ENCODE data around the gene PADI2.
A peak's percentile ranks its signal among the peaks of the same experiment; 100 is the strongest.

The PADI2 gene

GRCh38 chr1:17078991-17079868 is 40.0 kb downstream of the PADI2 start:
- Histone ChIP-seq H3K36me3 (ENCODE audit: control insufficient read depth, insufficient read depth, low read length, severe bottlenecking) (no peaks in the 10 kb centered on the region), H3K9ac (ENCODE audit: low read length) (no peak overlapping the region), H3K9me3 (ENCODE audit: control insufficient read depth, low read length) (peaks cover 4% of the 10 kb centered on the region), H3K27me3 (replicated peaks; ENCODE audit: control insufficient read depth, insufficient read depth, low read length) (peaks cover 37% of the 10 kb centered on the region), H3K4me3 (ENCODE audit: low read length) (no peak overlapping the region), H3K4me1 (ENCODE audit: control insufficient read depth, insufficient read depth, low read length) (no peaks in the 10 kb centered on the region)
- no peak for DNase-seq (ENCODE audit: low read depth)

DNA sequence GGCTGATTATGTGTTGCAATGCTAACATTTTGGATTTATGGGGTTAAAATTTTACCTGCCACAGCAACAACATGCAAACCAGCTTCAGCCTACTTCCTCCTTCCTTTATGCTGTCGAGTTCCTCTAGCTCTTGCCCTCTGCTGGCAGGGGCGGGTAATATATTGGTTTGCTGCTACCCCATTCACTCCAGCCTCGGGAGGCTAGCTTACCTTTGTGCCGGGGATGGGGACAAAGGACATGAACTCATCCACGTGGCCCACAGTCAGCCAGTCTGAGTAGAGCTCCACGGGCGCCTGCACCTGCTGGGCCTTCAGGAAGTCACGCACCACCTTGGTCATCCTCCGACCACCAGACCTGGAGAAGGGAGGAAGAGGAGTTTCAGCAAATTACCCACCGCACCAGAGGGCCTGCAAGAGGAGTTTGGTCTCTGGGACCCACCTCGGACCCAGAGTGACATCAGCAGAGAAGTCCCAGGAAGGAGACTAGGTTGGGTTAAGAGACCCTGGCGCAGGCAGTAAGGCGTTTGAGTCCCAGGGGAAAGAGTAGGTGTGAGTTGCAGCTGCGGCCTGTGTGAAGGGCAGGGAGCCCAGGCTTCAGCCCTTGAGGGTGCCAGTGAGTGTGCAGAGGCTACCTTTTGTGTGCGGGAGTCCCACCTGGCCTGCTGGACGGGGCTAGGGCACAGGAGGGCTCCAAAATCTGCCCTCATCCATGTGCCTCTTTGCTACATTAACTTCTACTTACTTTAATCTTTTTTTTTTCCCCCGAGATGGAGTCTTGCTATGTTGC is 43.6 kb downstream of the PADI2 start:
- H3K36me3 ChIP-seq (ENCODE audit: control insufficient read depth, insufficient read depth, low read length, severe bottlenecking) = no peaks in the 10 kb centered on the region
- no peak overlapping the region for H3K4me3 ChIP-seq (ENCODE audit: low read length)
- peaks cover 4% of the 10 kb centered on the region for H3K9me3 ChIP-seq (ENCODE audit: control insufficient read depth, low read length)
- no peak overlapping the region for H3K9ac ChIP-seq (ENCODE audit: low read length)
- no peaks in the 10 kb centered on the region for H3K4me1 ChIP-seq (ENCODE audit: control insufficient read depth, insufficient read depth, low read length)
- peak; percentile 7 for DNase-seq (ENCODE audit: low read depth)
- H3K27me3 ChIP-seq (replicated peaks; ENCODE audit: control insufficient read depth, insufficient read depth, low read length) = peaks cover 46% of the 10 kb centered on the region

DNA sequence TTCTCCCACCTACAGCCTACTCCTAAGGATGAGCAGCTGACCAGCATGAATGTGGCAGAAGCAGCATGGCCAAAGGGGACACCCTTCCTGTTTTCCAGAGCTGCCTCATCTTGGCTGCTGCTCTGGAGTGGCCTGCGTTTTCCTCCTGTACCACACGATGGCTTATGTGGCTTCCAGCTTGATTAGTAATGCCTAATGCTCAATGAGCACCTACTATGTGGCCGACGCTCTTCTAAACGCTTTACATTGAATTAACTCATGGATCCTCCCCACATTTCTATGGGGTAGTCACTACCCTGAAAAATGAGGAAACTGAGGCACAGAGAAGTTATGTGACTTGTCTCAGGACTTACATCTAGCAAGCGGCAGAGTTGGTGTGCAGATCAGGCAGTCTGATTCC is 47.5 kb downstream of the PADI2 start:
- no peak for DNase-seq (ENCODE audit: low read depth)
- H3K4me3 ChIP-seq (ENCODE audit: low read length) = no peak overlapping the region
- H3K4me1 ChIP-seq (ENCODE audit: control insufficient read depth, insufficient read depth, low read length) = no peaks in the 10 kb centered on the region
- H3K27me3 ChIP-seq (replicated peaks; ENCODE audit: control insufficient read depth, insufficient read depth, low read length) = peaks cover 68% of the 10 kb centered on the region
- no peaks in the 10 kb centered on the region for H3K9me3 ChIP-seq (ENCODE audit: control insufficient read depth, low read length)
- no peak overlapping the region for H3K9ac ChIP-seq (ENCODE audit: low read length)
- H3K36me3 ChIP-seq (ENCODE audit: control insufficient read depth, insufficient read depth, low read length, severe bottlenecking) = no peaks in the 10 kb centered on the region

DNA sequence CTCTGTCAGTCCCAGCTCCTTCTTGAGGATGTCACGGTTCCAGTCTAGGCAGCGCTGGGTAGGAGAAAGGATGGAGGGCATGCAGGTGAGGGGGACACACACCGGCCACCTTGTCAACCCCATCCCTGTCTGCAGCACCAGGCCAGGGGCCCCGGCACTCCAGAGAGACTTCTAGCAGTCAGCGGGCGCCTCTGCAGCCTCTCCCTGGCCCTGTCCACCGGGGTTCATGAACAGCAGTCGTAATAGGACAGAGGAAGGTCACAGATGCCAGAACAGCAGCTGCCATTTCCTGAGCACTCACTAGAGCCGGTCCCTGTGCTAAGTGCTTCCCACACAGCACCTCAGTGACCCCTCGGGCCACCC is 49.1 kb downstream of the PADI2 start:
- Histone ChIP-seq H3K4me1 (ENCODE audit: control insufficient read depth, insufficient read depth, low read length) (no peaks in the 10 kb centered on the region), H3K27me3 (replicated peaks; ENCODE audit: control insufficient read depth, insufficient read depth, low read length) (peaks cover 66% of the 10 kb centered on the region), H3K4me3 (ENCODE audit: low read length) (no peak overlapping the region), H3K9me3 (ENCODE audit: control insufficient read depth, low read length) (peaks cover 6% of the 10 kb centered on the region), H3K36me3 (ENCODE audit: control insufficient read depth, insufficient read depth, low read length, severe bottlenecking) (no peaks in the 10 kb centered on the region), H3K9ac (ENCODE audit: low read length) (no peak overlapping the region)
- DNase-seq (ENCODE audit: low read depth) = no peak

DNA sequence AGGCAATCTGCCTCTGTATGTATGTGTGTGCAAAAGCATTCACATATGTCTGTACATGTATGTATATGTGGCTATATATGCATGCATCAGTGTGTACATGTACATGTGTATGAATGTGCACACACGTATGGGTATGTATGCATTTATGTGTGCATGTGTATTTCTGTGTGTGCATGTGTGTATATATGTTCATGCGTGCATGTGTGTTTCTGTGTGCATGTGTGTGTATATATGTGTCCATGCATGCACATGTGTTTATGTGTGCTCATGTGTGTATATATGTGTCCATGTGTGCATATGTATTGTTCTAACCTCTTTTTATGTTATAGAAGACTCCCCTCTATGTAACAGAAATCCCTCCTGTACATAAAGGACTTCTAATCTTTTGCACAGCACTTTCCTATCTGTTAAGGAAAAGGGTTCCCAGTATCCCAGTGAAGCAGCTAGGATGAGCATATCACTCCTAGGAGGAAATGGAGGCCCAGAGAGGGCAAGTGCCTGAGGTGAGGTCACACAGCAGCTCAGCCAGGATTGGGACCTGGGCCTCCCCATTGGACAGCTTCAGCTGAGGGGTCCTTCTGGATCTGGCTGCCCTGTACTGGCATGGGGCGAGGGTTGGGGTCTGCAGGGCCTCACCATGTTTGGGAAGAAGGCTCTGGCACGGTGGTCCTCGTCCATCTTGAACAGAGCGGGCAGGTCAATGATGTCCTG is 49.6 kb downstream of the PADI2 start:
- H3K4me1 ChIP-seq (ENCODE audit: control insufficient read depth, insufficient read depth, low read length) = no peaks in the 10 kb centered on the region
- no peak for DNase-seq (ENCODE audit: low read depth)

GRCh38 chr1:17068789-17069188 is 50.5 kb downstream of the PADI2 start:
- H3K9ac ChIP-seq (ENCODE audit: low read length) = no peak overlapping the region
- peaks cover 2% of the 10 kb centered on the region for H3K4me1 ChIP-seq (ENCODE audit: control insufficient read depth, insufficient read depth, low read length)
- peaks cover 59% of the 10 kb centered on the region for H3K27me3 ChIP-seq (replicated peaks; ENCODE audit: control insufficient read depth, insufficient read depth, low read length)
- H3K4me3 ChIP-seq (ENCODE audit: low read length) = no peak overlapping the region
- no peak for DNase-seq (ENCODE audit: low read depth)
- H3K36me3 ChIP-seq (ENCODE audit: control insufficient read depth, insufficient read depth, low read length, severe bottlenecking) = no peaks in the 10 kb centered on the region
- H3K9me3 ChIP-seq (ENCODE audit: control insufficient read depth, low read length) = peaks cover 11% of the 10 kb centered on the region

More for the DNA sequence above, 49.6 kb downstream of the PADI2 start:
- Histone ChIP-seq H3K36me3 (ENCODE audit: control insufficient read depth, insufficient read depth, low read length, severe bottlenecking) (no peaks in the 10 kb centered on the region), H3K9ac (ENCODE audit: low read length) (no peak overlapping the region), H3K27me3 (replicated peaks; ENCODE audit: control insufficient read depth, insufficient read depth, low read length) (peaks cover 61% of the 10 kb centered on the region), H3K4me3 (ENCODE audit: low read length) (no peak overlapping the region), H3K9me3 (ENCODE audit: control insufficient read depth, low read length) (peaks cover 11% of the 10 kb centered on the region)

- Histone ChIP-seq H3K9me3 (ENCODE audit: control insufficient read depth, low read length) (peaks cover 11% of the 10 kb centered on the region), H3K4me3 (ENCODE audit: low read length) (no peak overlapping the region), H3K9ac (ENCODE audit: low read length) (no peak overlapping the region), H3K4me1 (ENCODE audit: control insufficient read depth, insufficient read depth, low read length) (peaks cover 6% of the 10 kb centered on the region), H3K27me3 (replicated peaks; ENCODE audit: control insufficient read depth, insufficient read depth, low read length) (peaks cover 54% of the 10 kb centered on the region), H3K36me3 (ENCODE audit: control insufficient read depth, insufficient read depth, low read length, severe bottlenecking) (no peaks in the 10 kb centered on the region)
- DNase-seq (ENCODE audit: low read depth) = no peak
Observed at GRCh38 chr1:17067465-17068240, 51.6 kb downstream of the PADI2 start.

DNA sequence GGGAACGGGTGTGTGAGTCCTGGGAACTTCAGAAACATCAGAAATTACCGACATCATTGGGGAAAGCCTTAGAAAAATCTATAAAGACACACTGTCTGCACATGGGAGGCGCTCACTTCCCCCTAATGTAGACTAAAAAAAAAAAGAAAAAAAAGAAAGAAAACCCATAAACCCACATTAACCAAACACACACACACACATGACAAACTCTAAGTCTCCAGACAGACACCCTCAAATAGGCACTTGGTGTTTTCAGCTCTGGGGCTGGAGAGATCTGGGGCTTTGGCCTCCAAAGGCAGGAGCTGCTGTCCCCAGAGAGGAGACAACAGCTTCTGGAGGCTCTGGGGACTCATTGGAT is 52.2 kb downstream of the PADI2 start:
- peaks cover 6% of the 10 kb centered on the region for H3K4me1 ChIP-seq (ENCODE audit: control insufficient read depth, insufficient read depth, low read length)
- peaks cover 49% of the 10 kb centered on the region for H3K27me3 ChIP-seq (replicated peaks; ENCODE audit: control insufficient read depth, insufficient read depth, low read length)
- H3K9ac ChIP-seq (ENCODE audit: low read length) = no peak overlapping the region
- DNase-seq (ENCODE audit: low read depth) = no peak
- no peak overlapping the region for H3K4me3 ChIP-seq (ENCODE audit: low read length)
- peaks cover 11% of the 10 kb centered on the region for H3K9me3 ChIP-seq (ENCODE audit: control insufficient read depth, low read length)
- H3K36me3 ChIP-seq (ENCODE audit: control insufficient read depth, insufficient read depth, low read length, severe bottlenecking) = no peaks in the 10 kb centered on the region

DNA sequence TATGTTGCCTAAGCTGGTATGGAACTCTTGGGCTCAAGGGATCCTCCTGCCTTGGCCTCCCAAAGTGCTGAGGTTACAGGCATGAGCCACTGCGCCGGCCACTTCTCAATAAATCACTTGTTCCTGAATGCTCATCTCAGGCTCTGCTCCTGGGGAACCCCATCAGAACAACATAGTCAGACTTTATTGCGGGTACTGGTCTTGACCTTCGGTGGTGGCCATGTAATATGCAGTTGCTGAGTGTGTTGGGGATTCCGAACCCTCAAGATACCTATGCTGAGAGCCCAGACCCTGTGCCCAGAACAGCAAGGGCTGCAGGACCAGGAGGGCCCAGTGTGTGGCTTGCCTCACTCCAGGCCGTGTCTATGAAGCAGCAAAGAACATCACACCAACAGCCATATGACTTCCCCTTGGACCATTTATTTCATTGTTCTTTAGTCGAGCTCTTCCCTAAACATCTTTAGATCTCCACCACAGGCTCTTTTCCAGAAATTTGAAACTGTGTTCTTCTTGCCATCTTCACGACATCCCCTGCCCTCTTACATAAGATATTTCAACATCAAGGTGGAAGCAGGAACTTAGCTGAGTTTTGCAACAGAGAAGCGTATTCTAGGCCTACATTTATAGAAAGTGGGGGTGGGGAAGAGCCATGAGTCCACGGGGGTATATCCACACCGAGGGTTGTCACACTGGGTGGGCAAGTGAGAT is 52.7 kb downstream of the PADI2 start:
- Histone ChIP-seq H3K36me3 (ENCODE audit: control insufficient read depth, insufficient read depth, low read length, severe bottlenecking) (no peaks in the 10 kb centered on the region), H3K4me3 (ENCODE audit: low read length) (no peak overlapping the region), H3K9me3 (ENCODE audit: control insufficient read depth, low read length) (peaks cover 11% of the 10 kb centered on the region), H3K27me3 (replicated peaks; ENCODE audit: control insufficient read depth, insufficient read depth, low read length) (peaks cover 43% of the 10 kb centered on the region), H3K4me1 (ENCODE audit: control insufficient read depth, insufficient read depth, low read length) (peaks cover 6% of the 10 kb centered on the region), H3K9ac (ENCODE audit: low read length) (no peak overlapping the region)
- no peak for DNase-seq (ENCODE audit: low read depth)

GRCh38 chr1:17065666-17066065 is 53.6 kb downstream of the PADI2 start:
- DNase-seq (ENCODE audit: low read depth) = no peak
- peaks cover 38% of the 10 kb centered on the region for H3K27me3 ChIP-seq (replicated peaks; ENCODE audit: control insufficient read depth, insufficient read depth, low read length)
- no peaks in the 10 kb centered on the region for H3K36me3 ChIP-seq (ENCODE audit: control insufficient read depth, insufficient read depth, low read length, severe bottlenecking)
- H3K9ac ChIP-seq (ENCODE audit: low read length) = no peak overlapping the region
- H3K4me1 ChIP-seq (ENCODE audit: control insufficient read depth, insufficient read depth, low read length) = peaks cover 8% of the 10 kb centered on the region
- H3K9me3 ChIP-seq (ENCODE audit: control insufficient read depth, low read length) = peaks cover 11% of the 10 kb centered on the region
- no peak overlapping the region for H3K4me3 ChIP-seq (ENCODE audit: low read length)
